ENCODE results near the gene TRMT1.

DNA sequence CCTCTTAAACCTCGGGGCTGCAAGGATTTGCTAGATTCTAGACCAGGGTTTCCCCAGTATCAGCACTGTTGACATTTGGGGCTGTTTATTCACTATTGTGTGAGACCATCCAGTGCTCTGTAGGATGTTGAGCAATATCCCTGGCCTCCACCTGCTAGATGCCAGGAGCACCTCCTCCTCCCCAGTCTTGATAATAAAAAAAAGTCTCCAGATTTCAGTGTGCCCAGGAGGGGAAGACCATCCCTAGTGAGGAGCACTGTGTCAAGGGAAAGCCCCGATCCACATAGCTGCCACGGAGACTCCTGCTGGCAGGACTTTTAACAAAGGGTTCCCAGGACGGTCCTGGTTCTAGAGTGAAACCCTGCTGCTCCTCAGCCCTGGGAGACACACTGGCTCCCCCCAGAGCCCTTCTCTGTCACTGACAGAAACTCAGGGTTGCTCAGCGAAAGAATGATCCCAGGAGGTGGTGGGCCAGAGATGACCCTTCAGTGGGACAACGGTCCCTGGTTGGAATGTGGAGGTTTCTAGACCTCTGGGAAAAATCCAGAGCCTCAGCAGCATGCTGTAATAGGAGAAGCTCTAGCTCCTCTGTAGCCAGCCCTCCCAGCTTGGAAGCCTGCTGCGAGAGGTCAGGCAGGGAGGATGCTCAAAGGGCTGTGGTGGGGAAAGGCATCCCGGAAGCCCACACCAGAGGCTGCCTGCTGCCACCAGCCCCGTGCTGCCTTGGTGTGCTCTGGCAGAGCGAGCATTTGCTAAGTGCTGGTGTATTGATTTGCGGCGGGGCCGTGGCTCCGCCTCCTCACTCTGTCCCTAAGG, 34.1 kb downstream of the TRMT1 start:
- TF ChIP-seq ELF4 (IDR thresholded peaks at IDR 0.05) (no peak), FOXA1 (IDR thresholded peaks at IDR 0.05) (no peak), BHLHE40 (IDR thresholded peaks at IDR 0.05; ENCODE audit: borderline replicate concordance) (no peak), FOXK2 (IDR thresholded peaks at IDR 0.05) (no peak), SP1 (IDR thresholded peaks at IDR 0.05) (no peak), FOXM1 (IDR thresholded peaks at IDR 0.05; ENCODE audit: borderline replicate concordance) (no peak)
- TF ChIP-seq, protein P1, sequence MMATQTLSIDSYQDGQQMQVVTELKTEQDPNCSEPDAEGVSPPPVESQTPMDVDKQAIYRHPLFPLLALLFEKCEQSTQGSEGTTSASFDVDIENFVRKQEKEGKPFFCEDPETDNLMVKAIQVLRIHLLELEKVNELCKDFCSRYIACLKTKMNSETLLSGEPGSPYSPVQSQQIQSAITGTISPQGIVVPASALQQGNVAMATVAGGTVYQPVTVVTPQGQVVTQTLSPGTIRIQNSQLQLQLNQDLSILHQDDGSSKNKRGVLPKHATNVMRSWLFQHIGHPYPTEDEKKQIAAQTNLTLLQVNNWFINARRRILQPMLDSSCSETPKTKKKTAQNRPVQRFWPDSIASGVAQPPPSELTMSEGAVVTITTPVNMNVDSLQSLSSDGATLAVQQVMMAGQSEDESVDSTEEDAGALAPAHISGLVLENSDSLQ (IDR thresholded peaks at IDR 0.05), result no peak
